Measurements from ENCODE around the gene SSH2.

DNA sequence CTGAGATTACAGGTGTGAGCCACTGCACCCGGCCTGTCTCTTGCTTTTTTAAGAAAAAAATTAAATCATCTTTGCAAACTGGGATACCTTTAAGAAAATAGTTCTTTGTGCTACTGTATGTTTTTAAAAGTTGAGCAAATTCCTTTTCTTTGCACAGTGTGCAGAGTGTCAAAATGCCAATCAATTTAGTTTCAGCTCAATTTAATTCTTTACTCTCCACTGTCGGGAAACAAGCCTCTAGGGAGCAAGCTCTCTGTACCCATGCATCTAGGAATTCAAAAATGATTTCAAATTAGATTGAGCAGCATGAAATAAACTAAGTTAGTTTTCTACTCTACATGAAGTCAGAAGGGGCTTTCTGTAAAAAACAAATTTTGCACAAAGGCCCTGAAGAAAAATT, 165.8 kb downstream of the SSH2 start:
- TF ChIP-seq, protein P1, sequence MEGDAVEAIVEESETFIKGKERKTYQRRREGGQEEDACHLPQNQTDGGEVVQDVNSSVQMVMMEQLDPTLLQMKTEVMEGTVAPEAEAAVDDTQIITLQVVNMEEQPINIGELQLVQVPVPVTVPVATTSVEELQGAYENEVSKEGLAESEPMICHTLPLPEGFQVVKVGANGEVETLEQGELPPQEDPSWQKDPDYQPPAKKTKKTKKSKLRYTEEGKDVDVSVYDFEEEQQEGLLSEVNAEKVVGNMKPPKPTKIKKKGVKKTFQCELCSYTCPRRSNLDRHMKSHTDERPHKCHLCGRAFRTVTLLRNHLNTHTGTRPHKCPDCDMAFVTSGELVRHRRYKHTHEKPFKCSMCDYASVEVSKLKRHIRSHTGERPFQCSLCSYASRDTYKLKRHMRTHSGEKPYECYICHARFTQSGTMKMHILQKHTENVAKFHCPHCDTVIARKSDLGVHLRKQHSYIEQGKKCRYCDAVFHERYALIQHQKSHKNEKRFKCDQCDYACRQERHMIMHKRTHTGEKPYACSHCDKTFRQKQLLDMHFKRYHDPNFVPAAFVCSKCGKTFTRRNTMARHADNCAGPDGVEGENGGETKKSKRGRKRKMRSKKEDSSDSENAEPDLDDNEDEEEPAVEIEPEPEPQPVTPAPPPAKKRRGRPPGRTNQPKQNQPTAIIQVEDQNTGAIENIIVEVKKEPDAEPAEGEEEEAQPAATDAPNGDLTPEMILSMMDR (IDR thresholded peaks at IDR 0.05; ENCODE audit: borderline replicate concordance, extremely low read depth, low read length, poor library complexity, severe bottlenecking): no peak
- no peak for TF ChIP-seq EZH2 (IDR thresholded peaks at IDR 0.05; ENCODE audit: borderline replicate concordance, low read depth, low read length, severe bottlenecking)
